H7 (cell line): ENCODE results near the gene DENND1A. TPM values are rescaled to one million over a fixed set of nuclear protein-coding genes. Genes with fewer than 3 reads are reported as not detected.

ENCODE experiments used
- DNase-seq: peaks from one replicate; pipeline ENCODE4 v3.0.0; 2012
- H3K27me3 ChIP-seq: 2 replicates; pipeline ENCODE4 v1.6.0; 2011; ENCODE audit warnings: mild to moderate bottlenecking, low read length; ENCODE audit not compliant: control insufficient read depth, insufficient read depth
- H3K36me3 ChIP-seq: replicated peaks from 2 replicates; pipeline ENCODE4 v1.5.1; 2011; ENCODE audit warnings: low read length; ENCODE audit not compliant: control insufficient read depth, insufficient read depth
- H3K4me3 ChIP-seq: 2 replicates; pipeline ENCODE4 v1.5.1; 2011; ENCODE audit warnings: low read depth, mild to moderate bottlenecking, control low read depth, low read length, moderate library complexity; ENCODE audit not compliant: insufficient read depth
- total RNA-seq: library from RNA; depleted of rRNA; stranded (reverse); fragments of >200 nt; shearing (Covaris generic); gene quantifications from 2 replicates; pipeline ENCODE4 v1.2.3, GENCODE V29; 2014

DENND1A gene
- total RNA-seq, 1 experiment from 2014 or later, result 10.9 TPM

GRCh38 chr9:123663529-123663928 is 266.4 kb downstream of the DENND1A start:
- Histone ChIP-seq H3K27me3 (no peaks in the 10 kb centered on the region), H3K4me3 (no peak overlapping the region), H3K36me3 (no peaks in the 10 kb centered on the region)
- DNase-seq, result no peak

GRCh38 chr9:123662057-123662776 is 267.7 kb downstream of the DENND1A start:
- H3K27me3 ChIP-seq, result no peaks in the 10 kb centered on the region
- H3K4me3 ChIP-seq, result no peak overlapping the region
- no peaks in the 10 kb centered on the region for H3K36me3 ChIP-seq
- DNase-seq, result no peak

GRCh38 chr9:123660691-123661466 is 269.0 kb downstream of the DENND1A start:
- no peak for DNase-seq
- no peaks in the 10 kb centered on the region for H3K27me3 ChIP-seq
- H3K36me3 ChIP-seq, result no peaks in the 10 kb centered on the region
- H3K4me3 ChIP-seq, result no peak overlapping the region

- Histone ChIP-seq H3K4me3 (no peak overlapping the region), H3K27me3 (no peaks in the 10 kb centered on the region), H3K36me3 (no peaks in the 10 kb centered on the region)
- DNase-seq, result no peak
Measured at GRCh38 chr9:123659358-123659757, 270.6 kb downstream of the DENND1A start.

- H3K4me3 ChIP-seq, result no peak overlapping the region
- H3K36me3 ChIP-seq, result no peaks in the 10 kb centered on the region
- H3K27me3 ChIP-seq, result no peaks in the 10 kb centered on the region
- no peak for DNase-seq
Measured at GRCh38 chr9:123658792-123659191, 271.1 kb downstream of the DENND1A start.

GRCh38 chr9:123657941-123658340 is 272.0 kb downstream of the DENND1A start:
- no peaks in the 10 kb centered on the region for H3K27me3 ChIP-seq
- no peak overlapping the region for H3K4me3 ChIP-seq
- no peaks in the 10 kb centered on the region for H3K36me3 ChIP-seq
- no peak for DNase-seq

GRCh38 chr9:123657099-123657498 is 272.8 kb downstream of the DENND1A start:
- Histone ChIP-seq H3K27me3 (no peaks in the 10 kb centered on the region), H3K36me3 (no peaks in the 10 kb centered on the region), H3K4me3 (no peak overlapping the region)
- DNase-seq, result peak; percentile 36

GRCh38 chr9:123656565-123656964 is 273.4 kb downstream of the DENND1A start:
- H3K27me3 ChIP-seq, result no peaks in the 10 kb centered on the region
- no peaks in the 10 kb centered on the region for H3K36me3 ChIP-seq
- no peak for DNase-seq
- H3K4me3 ChIP-seq, result no peak overlapping the region

GRCh38 chr9:123655681-123656423 is 274.1 kb downstream of the DENND1A start:
- DNase-seq, result no peak
- no peak overlapping the region for H3K4me3 ChIP-seq
- no peaks in the 10 kb centered on the region for H3K36me3 ChIP-seq
- H3K27me3 ChIP-seq, result no peaks in the 10 kb centered on the region

GRCh38 chr9:123654994-123655637 is 274.8 kb downstream of the DENND1A start:
- Histone ChIP-seq H3K4me3 (no peak overlapping the region), H3K27me3 (no peaks in the 10 kb centered on the region), H3K36me3 (no peaks in the 10 kb centered on the region)
- DNase-seq, result no peak

GRCh38 chr9:123654218-123654993 is 275.5 kb downstream of the DENND1A start:
- Histone ChIP-seq H3K36me3 (no peaks in the 10 kb centered on the region), H3K4me3 (no peak overlapping the region), H3K27me3 (no peaks in the 10 kb centered on the region)
- DNase-seq, result no peak

GRCh38 chr9:123652416-123652815 is 277.5 kb downstream of the DENND1A start:
- Histone ChIP-seq H3K4me3 (no peak overlapping the region), H3K27me3 (no peaks in the 10 kb centered on the region), H3K36me3 (no peaks in the 10 kb centered on the region)
- no peak for DNase-seq

- no peaks in the 10 kb centered on the region for H3K27me3 ChIP-seq
- H3K4me3 ChIP-seq, result no peak overlapping the region
- H3K36me3 ChIP-seq, result no peaks in the 10 kb centered on the region
- no peak for DNase-seq
Measured at GRCh38 chr9:123651871-123652270, 278.1 kb downstream of the DENND1A start.

- no peak overlapping the region for H3K4me3 ChIP-seq
- no peaks in the 10 kb centered on the region for H3K27me3 ChIP-seq
- no peaks in the 10 kb centered on the region for H3K36me3 ChIP-seq
- DNase-seq, result no peak
Measured at GRCh38 chr9:123651273-123651672, 278.7 kb downstream of the DENND1A start.
